Kidney (tissue), 14 donors: ENCODE results near the gene DYDC2. TPM values are rescaled to one million over a fixed set of nuclear protein-coding genes. Genes with fewer than 3 reads are reported as not detected.

Experiments used
- DNase-seq, 5 donors: peaks; one replicate each; pipeline ENCODE4 v3.0.0-alpha.2; 2013 to 2020
- FAIRE-seq: peaks from 2 replicates; lab custom pipeline; 2012; peaks lifted over from hg19 to GRCh38; lab: Jason Lieb, UNC
- H3K27ac ChIP-seq, 2 donors: one replicate each; pipeline ENCODE4 v1.7.0; 2013; ENCODE audit warnings: low read depth in 2 of 2, low read length in 2 of 2, inconsistent platforms in 1 of 2
- H3K27me3 ChIP-seq: one replicate; pipeline ENCODE4 v1.7.1; 2013; ENCODE audit warnings: low read length, inconsistent platforms; ENCODE audit not compliant: control insufficient read depth, insufficient read depth
- H3K36me3 ChIP-seq, 3 donors: one replicate each; pipeline versions ENCODE4 v1.7.0 to v1.7.1; 2013; ENCODE audit warnings: low read length in 3 of 3, control low read depth in 1 of 3, inconsistent platforms in 1 of 3; ENCODE audit not compliant: insufficient read depth in 3 of 3, control insufficient read depth in 2 of 3
- H3K4me1 ChIP-seq, 3 donors: one replicate each; pipeline versions ENCODE4 v1.7.0 to v1.7.1; 2013; ENCODE audit warnings: low read length in 3 of 3, inconsistent platforms in 1 of 3, low read depth in 1 of 3; ENCODE audit not compliant: control insufficient read depth in 2 of 3, insufficient read depth in 2 of 3
- H3K4me3 ChIP-seq, 3 donors: one replicate each; pipeline versions ENCODE4 v1.7.0 to v1.8.1; 2013; ENCODE audit warnings: low read length in 3 of 3, control low read depth in 1 of 3, inconsistent platforms in 1 of 3
- H3K9ac ChIP-seq, 3 donors: one replicate each; pipeline versions ENCODE4 v1.7.0 to v1.7.1; 2013; ENCODE audit warnings: low read length in 3 of 3, control low read depth in 1 of 3, inconsistent platforms in 1 of 3
- H3K9me3 ChIP-seq, 3 donors: one replicate each; pipeline versions ENCODE4 v1.7.0 to v1.7.1; 2013; ENCODE audit warnings: low read length in 3 of 3, control low read depth in 1 of 3, inconsistent platforms in 1 of 3; ENCODE audit not compliant: control insufficient read depth in 2 of 3, insufficient read depth in 1 of 3
- CTCF ChIP-seq: IDR thresholded peaks from 3 replicates; pipeline ENCODE4 v1.5.1; 2012; ENCODE audit warnings: mild to moderate bottlenecking, moderate library complexity, borderline replicate concordance; ENCODE audit not compliant: insufficient read depth; ENCODE audit errors: extremely low read depth
- intact Hi-C: fragments of 100-400 bp; cut with DNase I; formaldehyde crosslinking; loops from one replicate; pipeline ENCODE4 v1.11.1; 2022
- polyA plus RNA-seq: library from polyadenylated mRNA; stranded (reverse); fragments of 350-450 nt; fragmentation: Illumina TruSeq; extraction: RNeasy Lipid Tissue Mini Kit (QIAGEN cat#74804); gene quantifications from one replicate; pipeline ENCODE4 v1.2.3, GENCODE V29; 2014; ENCODE audit warnings: low read depth, low replicate concordance; ENCODE audit not compliant: insufficient read depth
- total RNA-seq: library from RNA; stranded (reverse); fragmentation: NEBNext Ultra II Directional; extraction: Animal tissue kit (Norgen Biotek cat#: 25700); gene quantifications from one replicate; pipeline ENCODE4 v1.2.1, GENCODE V29; 2021
- donor health status: control.
- donor health status: control.
- donor health status: control.
- donor health status: control.
- donor health status: control.
- donor health status: DM: yes; HTN: yes; CAD: no.
- donor health status: Normal renal cell carcinoma (clear cell type).

DYDC2 gene
- total and polyA plus RNA-seq, 2 donors from 2014 or later = 0.22 to 0.57 TPM

GRCh38 chr10:80411267-80411668 is 54.7 kb downstream of the DYDC2 start:
- no peaks in the 10 kb centered on the region for H3K36me3 ChIP-seq
- peaks cover 8 to 52% (median 49%) of the 10 kb centered on the region in 3 donors for H3K4me1 ChIP-seq
- intact Hi-C loops = no loop called here
- H3K4me3 ChIP-seq = no peak overlapping the region
- TF ChIP-seq CTCF = no peak
- peak in 1 of 5 donors; percentile 90 for DNase-seq
- peak overlapping the region in 1 of 2 donors; percentile 35 for H3K27ac ChIP-seq
- FAIRE-seq = no peak
- H3K9me3 ChIP-seq = no peaks in the 10 kb centered on the region
- H3K9ac ChIP-seq = no peak overlapping the region
- no peaks in the 10 kb centered on the region for H3K27me3 ChIP-seq

DNA sequence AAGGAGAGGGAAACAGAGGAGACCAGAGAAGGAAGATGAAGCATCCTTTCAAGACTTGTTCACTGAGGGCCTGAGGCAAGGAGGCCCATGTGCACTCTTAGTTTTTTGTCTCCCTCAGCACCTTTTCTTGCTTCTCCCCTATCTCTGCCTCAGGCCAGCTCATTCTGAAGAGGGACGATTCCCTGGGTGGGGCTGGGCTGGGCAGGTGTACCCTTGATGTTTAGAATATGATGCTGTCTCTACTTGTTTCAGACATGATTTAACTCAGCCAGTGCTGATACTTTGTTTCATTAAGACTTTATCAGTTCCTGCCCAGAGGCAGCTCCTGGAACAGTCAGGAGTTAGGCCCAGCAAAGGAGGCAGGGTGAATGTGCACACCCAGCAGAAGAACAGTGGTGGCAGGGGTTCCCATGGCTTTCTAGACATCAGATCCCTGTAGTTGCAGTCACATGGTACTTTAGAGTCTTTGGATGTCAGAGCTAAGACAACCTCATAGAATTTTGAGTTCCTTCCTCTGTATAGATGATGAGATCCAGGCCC is 55.2 kb downstream of the DYDC2 start:
- Histone ChIP-seq H3K27ac (peak overlapping the region in 1 of 2 donors; percentile 35), H3K4me3 (no peak overlapping the region), H3K9me3 (no peaks in the 10 kb centered on the region), H3K9ac (no peak overlapping the region), H3K27me3 (no peaks in the 10 kb centered on the region), H3K4me1 (peaks cover 7 to 51% (median 48%) of the 10 kb centered on the region in 3 donors), H3K36me3 (no peaks in the 10 kb centered on the region)
- DNase-seq = no peak
- no peak for TF ChIP-seq CTCF
- no peak for FAIRE-seq
- intact Hi-C loops = no loop called here

DNA sequence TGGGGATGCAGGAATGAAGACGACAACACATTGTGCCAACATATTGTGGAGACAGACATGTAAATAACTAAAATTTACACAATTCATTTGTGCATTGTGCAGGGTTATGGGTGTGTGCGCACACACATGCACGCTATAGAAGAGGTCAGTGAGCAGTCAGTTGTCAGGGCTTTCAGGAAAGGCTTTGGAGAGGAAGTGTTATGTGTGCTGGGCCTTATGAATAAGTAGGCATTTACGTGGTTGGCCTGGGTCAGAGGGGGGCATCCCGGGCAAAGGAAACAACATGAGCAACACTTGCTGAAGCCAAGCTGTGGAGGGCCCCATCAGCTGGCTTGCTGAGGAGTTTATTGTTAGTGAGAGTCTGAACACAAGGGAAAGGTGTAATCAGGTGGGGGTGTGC is 55.9 kb downstream of the DYDC2 start:
- H3K4me3 ChIP-seq = no peak overlapping the region
- no peaks in the 10 kb centered on the region for H3K36me3 ChIP-seq
- DNase-seq = peak in 1 of 5 donors; percentile 49
- no peaks in the 10 kb centered on the region for H3K27me3 ChIP-seq
- H3K9ac ChIP-seq = no peak overlapping the region
- H3K27ac ChIP-seq = no peak overlapping the region
- TF ChIP-seq CTCF = no peak
- peaks cover 7 to 50% (median 45%) of the 10 kb centered on the region in 3 donors for H3K4me1 ChIP-seq
- no peaks in the 10 kb centered on the region for H3K9me3 ChIP-seq
- intact Hi-C loops = no loop called here
- no peak for FAIRE-seq
